Measurements from ENCODE around the gene FUCA2.

- TF ChIP-seq YY1 (IDR thresholded peaks at IDR 0.05; ENCODE audit: insufficient read depth, insufficient read length) (no peak), SUZ12 (IDR thresholded peaks at IDR 0.05; ENCODE audit: extremely low read depth, insufficient read depth, insufficient read length) (no peak)
Observed at GRCh38 chr6:143496974-143497373, 14.5 kb downstream of the FUCA2 start.

Measured in NT2/D1 (cell line).